Lower lobe of right lung (tissue), 2 donors: ENCODE data around the gene SPON2. TPM values are rescaled to one million over a fixed set of nuclear protein-coding genes. Genes with fewer than 3 reads are reported as not detected.
A peak's percentile ranks its signal among the peaks of the same experiment; 100 is the strongest.

Source experiments
- ATAC-seq, 2 donors: fragments of 200-7000 bp; cut with Tn5 transposase; one replicate each; pipeline ENCODE4 v1.9.1; 2020 to 2022; ENCODE audit warnings: mild to moderate bottlenecking in 2 of 2, moderate library complexity in 2 of 2
- DNase-seq: peaks from one replicate; pipeline ENCODE4 v3.0.0-alpha.2; 2020
- H3K27ac ChIP-seq: fragments of 200-600 bp; one replicate; pipeline ENCODE4 v1.8.0; 2022
- H3K27me3 ChIP-seq: fragments of 200-600 bp; one replicate; pipeline ENCODE4 v1.8.0; 2022; ENCODE audit warnings: low read depth
- H3K36me3 ChIP-seq: fragments of 200-600 bp; one replicate; pipeline ENCODE4 v1.8.0; 2022; ENCODE audit warnings: mild to moderate bottlenecking
- H3K4me1 ChIP-seq: fragments of 200-600 bp; one replicate; pipeline ENCODE4 v1.8.0; 2022
- H3K4me3 ChIP-seq: fragments of 200-600 bp; one replicate; pipeline ENCODE4 v1.8.0; 2022; ENCODE audit warnings: mild to moderate bottlenecking
- H3K9me3 ChIP-seq: fragments of 200-600 bp; one replicate; pipeline ENCODE4 v1.8.0; 2022
- CTCF ChIP-seq: fragments of 200-600 bp; IDR thresholded peaks from one replicate; pipeline ENCODE4 v1.8.0; 2022; ENCODE audit warnings: antibody characterized with exemption, mild to moderate bottlenecking
- intact Hi-C: fragments of 100-400 bp; cut with DNase I; formaldehyde crosslinking; loops from one replicate; pipeline ENCODE4 v1.11.0; 2022
- total RNA-seq: library from RNA; stranded (reverse); fragmentation: NEBNext Ultra II Directional; extraction: Animal tissue kit (Norgen Biotek cat#: 25700); gene quantifications from one replicate; pipeline ENCODE4 v1.2.1, GENCODE V29; 2021
- donor health status: DM: no; HTN: yes; CAD: no; lungs with severe emphysema.

SPON2 gene
- total RNA-seq, 1 donor from 2014 or later = 32.0 TPM

GRCh38 chr4:1217366-1217765 is 45.0 kb upstream of the SPON2 start:
- ATAC-seq (no peak), DNase-seq (no peak)
- H3K4me3 ChIP-seq = no peak overlapping the region
- no peak for TF ChIP-seq CTCF
- peak overlapping the region; percentile 77 for H3K27ac ChIP-seq
- no peaks in the 10 kb centered on the region for H3K27me3 ChIP-seq
- H3K4me1 ChIP-seq = peaks cover 46% of the 10 kb centered on the region
- H3K36me3 ChIP-seq = peaks cover 72% of the 10 kb centered on the region
- no peaks in the 10 kb centered on the region for H3K9me3 ChIP-seq
- intact Hi-C loops = no loop called here

- Histone ChIP-seq H3K36me3 (peaks cover 72% of the 10 kb centered on the region), H3K27me3 (no peaks in the 10 kb centered on the region), H3K4me3 (no peak overlapping the region), H3K9me3 (no peaks in the 10 kb centered on the region), H3K4me1 (peaks cover 51% of the 10 kb centered on the region), H3K27ac (peak overlapping the region; percentile 77)
- intact Hi-C loops = no loop called here
- peak; percentile 22 for TF ChIP-seq CTCF
- DNase-seq = no peak
- peak; percentile 17 to 36 for ATAC-seq
Measured at GRCh38 chr4:1216869-1217294, 44.5 kb upstream of the SPON2 start.

- Histone ChIP-seq H3K9me3 (no peaks in the 10 kb centered on the region), H3K27ac (peak overlapping the region; percentile 77), H3K27me3 (no peaks in the 10 kb centered on the region), H3K4me1 (peaks cover 58% of the 10 kb centered on the region), H3K36me3 (peaks cover 72% of the 10 kb centered on the region), H3K4me3 (no peak overlapping the region)
- peak in 1 of 2 donors; percentile 9 for ATAC-seq
- TF ChIP-seq CTCF = no peak
- intact Hi-C loops = no loop called here
- DNase-seq = no peak
Measured at GRCh38 chr4:1216076-1216614, 43.8 kb upstream of the SPON2 start.

GRCh38 chr4:1215141-1216075 is 43.0 kb upstream of the SPON2 start:
- Histone ChIP-seq H3K4me3 (no peak overlapping the region), H3K36me3 (peaks cover 70% of the 10 kb centered on the region)
- intact Hi-C loops = no loop called here

More at GRCh38 chr4:1215141-1216075, 43.0 kb upstream of the SPON2 start:
- DNase-seq (no peak), ATAC-seq (peak in 1 of 2 donors; percentile 13)
- Histone ChIP-seq H3K27me3 (no peaks in the 10 kb centered on the region), H3K4me1 (peaks cover 65% of the 10 kb centered on the region), H3K27ac (peak overlapping the region; percentile 77), H3K9me3 (no peaks in the 10 kb centered on the region)
- no peak for TF ChIP-seq CTCF
